NCI-H2227 (cell line): Measurements from ENCODE around the gene NLRC5.

Experiments used
- DNase-seq: peaks from one replicate; lab custom pipeline; 2025; ENCODE audit not compliant: unreplicated experiment; lab: John Stamatoyannopoulos, UW

NLRC5 gene

GRCh38 chr16:57125376-57125775, 136.0 kb downstream of the NLRC5 start:
- DNase-seq: no peak

- no peak for DNase-seq
Measured at GRCh38 chr16:57125969-57126368, 136.6 kb downstream of the NLRC5 start.

DNA sequence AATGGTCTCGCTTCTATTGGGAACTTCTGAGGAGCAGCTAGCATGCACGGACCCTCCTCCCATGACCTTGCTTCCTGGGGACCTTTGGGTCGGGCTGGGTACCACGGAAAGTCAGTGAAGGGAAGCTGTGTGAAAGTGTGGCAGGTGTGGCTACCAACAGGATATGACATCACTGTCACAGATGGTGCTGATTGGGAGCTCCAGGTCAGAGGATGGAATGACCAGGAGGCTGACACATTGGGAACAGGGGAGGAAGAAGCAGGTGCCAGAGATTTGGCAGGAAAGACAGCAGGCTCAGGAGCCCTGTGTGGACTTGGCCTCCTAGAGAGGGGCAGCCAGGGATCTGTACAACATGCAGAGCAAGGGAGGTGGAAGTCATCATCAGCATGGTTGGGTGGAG, 137.1 kb downstream of the NLRC5 start:
- DNase-seq: no peak

GRCh38 chr16:57127037-57127763, 137.8 kb downstream of the NLRC5 start:
- DNase-seq: no peak

DNA sequence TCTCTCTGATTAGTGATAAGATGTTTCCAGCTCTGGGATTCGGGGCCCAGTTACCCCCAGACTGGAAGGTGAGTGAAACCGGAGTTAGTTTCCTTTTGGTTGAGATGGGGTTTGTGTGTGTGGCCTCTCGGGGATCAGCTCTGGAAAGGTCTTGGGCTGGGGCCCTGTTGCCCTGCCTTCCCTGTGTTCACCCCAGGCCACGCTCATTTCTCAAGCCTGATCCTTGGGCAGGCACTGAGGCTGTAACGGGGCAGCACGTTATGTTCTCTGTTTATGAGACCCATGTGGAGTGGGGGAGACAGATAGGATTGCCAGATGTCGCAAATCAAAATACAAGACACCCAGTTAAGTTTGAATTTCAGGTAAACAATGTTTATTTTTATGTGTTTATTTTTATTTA, 138.5 kb downstream of the NLRC5 start:
- DNase-seq: no peak

- DNase-seq: no peak
Measured at GRCh38 chr16:57128771-57129389, 139.5 kb downstream of the NLRC5 start.

GRCh38 chr16:57130950-57131321, 141.6 kb downstream of the NLRC5 start:
- no peak for DNase-seq

DNA sequence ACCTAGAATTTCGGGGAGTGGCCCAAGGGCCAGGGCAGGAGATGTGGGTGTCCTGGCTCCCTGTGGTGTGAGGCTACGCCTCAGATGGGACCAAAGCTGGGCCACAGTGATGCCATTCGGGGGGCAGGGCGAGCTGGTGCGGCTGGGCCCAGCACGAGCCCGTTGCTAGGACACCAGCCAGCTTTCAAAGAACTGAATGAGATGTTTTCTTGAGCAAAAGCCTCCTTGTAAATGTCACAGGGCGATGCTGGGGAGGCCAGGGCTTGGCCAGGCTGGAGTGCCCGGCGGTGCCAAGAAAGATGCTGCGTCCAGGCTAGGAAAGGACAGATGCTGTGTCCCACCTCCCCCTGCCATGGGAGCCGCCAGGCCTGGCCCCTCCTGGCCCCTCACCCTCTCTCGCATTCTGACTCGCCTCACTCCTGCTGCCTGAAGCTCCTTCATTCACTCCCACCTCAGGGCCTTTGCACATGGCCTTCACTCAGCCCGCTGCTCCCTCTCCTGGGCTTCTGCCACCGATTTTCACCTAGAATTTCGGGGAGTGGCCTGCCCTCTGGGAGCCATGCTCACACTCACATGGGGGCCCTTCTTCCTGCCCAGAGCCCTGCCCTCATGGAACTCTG, 142.1 kb downstream of the NLRC5 start:
- no peak for DNase-seq

- no peak for DNase-seq
Measured at GRCh38 chr16:57132470-57132869, 143.1 kb downstream of the NLRC5 start.

DNA sequence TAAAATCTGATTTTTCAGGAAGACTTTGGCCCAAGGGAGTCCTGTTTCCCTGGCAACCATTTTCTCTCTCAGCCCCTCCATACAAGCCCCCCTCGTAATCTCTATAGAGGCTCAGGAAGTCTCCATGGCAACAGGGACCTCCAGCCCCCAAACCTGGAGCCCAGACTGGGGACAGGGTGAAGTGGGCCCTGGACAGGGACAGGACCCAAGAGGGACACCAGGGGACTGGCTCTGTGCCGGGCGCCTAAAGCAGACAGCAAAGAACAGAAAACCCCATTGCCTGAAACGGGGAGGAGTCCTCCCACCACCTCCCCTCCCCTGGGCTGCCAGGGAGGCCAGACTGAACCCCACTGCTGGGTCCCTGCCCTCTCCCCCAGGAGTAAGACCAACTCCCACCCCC, 143.7 kb downstream of the NLRC5 start:
- no peak for DNase-seq
